Adrenal gland (tissue), 12 donors: ENCODE data around the gene OR4D2. TPM values are rescaled to one million over a fixed set of nuclear protein-coding genes. Genes with fewer than 3 reads are reported as not detected.

ENCODE experiments used
- DNase-seq, 7 donors: peaks; one replicate each; pipeline ENCODE4 v3.0.0-alpha.2; 2019 to 2020
- H3K27ac ChIP-seq, 5 donors: fragments of 200-600 bp; sonication (generic) in 4 of 5; 1 replicate in 3 of 5; 2 replicates in 2 of 5; pipeline versions ENCODE4 v1.5.1 to v1.8.0; 2016 to 2020; ENCODE audit warnings: mild to moderate bottlenecking in 1 of 5
- H3K27me3 ChIP-seq: fragments of 200-600 bp; 2 replicates; pipeline ENCODE4 v1.8.0; 2021
- H3K36me3 ChIP-seq, 2 donors: fragments of 200-600 bp; replicated peaks in 1 of 2; 1 replicate in 1 of 2; 2 replicates in 1 of 2; pipeline versions ENCODE4 v1.5.1 to v1.8.0; 2018 to 2022
- H3K4me1 ChIP-seq, 2 donors: fragments of 200-600 bp; replicated peaks in 1 of 2; 1 replicate in 1 of 2; 2 replicates in 1 of 2; pipeline versions ENCODE4 v1.5.1 to v1.8.0; 2018 to 2021
- H3K4me3 ChIP-seq, 4 donors: fragments of 200-600 bp; sonication (generic) in 3 of 4; one replicate each; pipeline ENCODE4 v1.5.1; 2016 to 2018
- H3K9me3 ChIP-seq, 3 donors: fragments of 200-600 bp; sonication (generic) in 1 of 3; replicated peaks in 1 of 3; 1 replicate in 2 of 3; 2 replicates in 1 of 3; pipeline versions ENCODE4 v1.5.1 to v1.8.0; 2016 to 2021
- POLR2A ChIP-seq, 2 donors: fragments of 450-650 bp; IDR thresholded peaks; one replicate each; pipeline ENCODE4 v1.6.1; 2017; ENCODE audit warnings: antibody characterized with exemption in 2 of 2, mild to moderate bottlenecking in 2 of 2, moderate library complexity in 1 of 2
- WGBS, 4 donors: extraction: QIAGEN DNeasy Blood & Tissue Kit in 2 of 4; methylation state at CpG; one replicate each; pipeline versions ENCODE4 v1.1.5 to v1.1.7; 2013 to 2017; 5-methylcytosine and 5-hydroxymethylcytosine counted together
- intact Hi-C, 2 donors: fragments of 100-400 bp; cut with DNase I; formaldehyde crosslinking; loops; one replicate each; pipeline versions ENCODE4 v1.14.1 to v1.15.0; 2022 to 2023
- polyA plus RNA-seq, 3 donors: library from polyadenylated mRNA; stranded (reverse); fragments of 200-250 nt in 2 of 3; fragments of 350-450 nt in 1 of 3; fragmentation: Illumina TruSeq in 1 of 3; extraction: RNeasy Lipid Tissue Mini Kit (QIAGEN cat#74804) in 1 of 3; gene quantifications; one replicate each; pipeline ENCODE4 v1.2.3, GENCODE V29; 2013 to 2014
- total RNA-seq, 9 donors: library from RNA; depleted of rRNA in 4 of 9; stranded (reverse); fragments of >200 nt in 4 of 9; fragments of 120-200 nt in 1 of 9; fragmentation: NEBNext Ultra II Directional in 1 of 9; extraction: Animal tissue kit (Norgen Biotek cat#: 25700) in 1 of 9; gene quantifications; one replicate each; pipeline versions ENCODE4 v1.1.0 to v1.2.4, GENCODE V29; 2013 to 2023
- TF ChIP-seq, protein P1 (sequence below), 6 experiments: fragments of 450-650 bp in 4 of 6; fragments of 200-600 bp in 2 of 6; sonication (generic) in 1 of 6; IDR thresholded peaks; 1 replicate in 5 of 6; 2 replicates in 1 of 6; pipeline versions ENCODE4 v1.5.1 to v1.8.0; 2016 to 2021; ENCODE audit warnings: antibody characterized with exemption in 6 of 6, mild to moderate bottlenecking in 2 of 6, moderate library complexity in 1 of 6
- donor health status: healthy with polysubstance abuse.
- donor health status: Bipolar disorder and iron deficiency.
- donor health status: DM: yes; HTN: yes; CAD: no.
- donor health status: DM: no; HTN: no; CAD: no.
- donor health status: DM: no; HTN: no; CAD: no.
- donor health status: DM: yes; HTN: yes; CAD: no.

Gene OR4D2
- total and polyA plus RNA-seq, 12 donors, result not detected

DNA sequence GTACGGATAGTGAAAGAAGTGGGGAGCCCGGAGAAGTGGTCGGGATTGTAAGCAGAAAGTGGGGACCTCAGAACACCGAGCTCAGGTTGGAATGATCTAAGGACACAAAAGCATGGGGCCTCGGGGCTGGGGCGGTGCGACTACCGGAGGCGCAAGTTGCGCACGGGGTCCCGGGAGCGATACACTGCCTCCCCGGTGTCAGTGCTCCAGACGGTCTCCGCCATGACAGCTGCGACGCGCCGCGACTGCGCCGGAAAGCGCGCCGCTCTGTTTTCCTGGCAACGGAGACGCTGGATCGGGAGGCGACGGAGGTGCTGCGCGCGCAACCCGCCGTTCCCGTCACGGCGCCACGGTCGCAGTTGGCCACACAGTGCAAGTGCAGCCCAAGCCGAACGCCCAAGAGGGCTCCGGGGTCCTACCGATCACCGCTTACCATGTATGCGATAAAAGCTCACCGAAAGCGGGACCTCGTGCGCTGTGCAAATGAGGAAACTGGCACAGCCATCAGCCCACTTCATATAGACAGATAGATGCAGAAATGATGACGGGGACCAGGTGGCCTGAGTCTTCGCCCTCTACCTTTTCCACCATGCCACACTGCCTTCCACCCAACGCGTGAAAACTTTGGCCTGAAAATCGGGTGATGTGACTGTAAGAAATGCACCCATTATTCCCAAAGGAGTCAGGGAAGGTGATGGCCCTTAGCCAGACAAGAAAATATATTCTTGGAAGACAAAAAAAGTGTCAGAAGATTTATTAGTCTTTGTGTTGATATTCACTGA lies 52.4 kb downstream of the OR4D2 start, which contains the start of gene MKS1:
Gene MKS1, minus strand, starts transcription at position 249 of the 782 bp plus-strand sequence. Its CDS starts 25 bp downstream, at position 224.
- peak; percentile 16 to 65 for TF ChIP-seq POLR2A (IDR thresholded peaks at IDR 0.05)
- TF ChIP-seq, protein P1, sequence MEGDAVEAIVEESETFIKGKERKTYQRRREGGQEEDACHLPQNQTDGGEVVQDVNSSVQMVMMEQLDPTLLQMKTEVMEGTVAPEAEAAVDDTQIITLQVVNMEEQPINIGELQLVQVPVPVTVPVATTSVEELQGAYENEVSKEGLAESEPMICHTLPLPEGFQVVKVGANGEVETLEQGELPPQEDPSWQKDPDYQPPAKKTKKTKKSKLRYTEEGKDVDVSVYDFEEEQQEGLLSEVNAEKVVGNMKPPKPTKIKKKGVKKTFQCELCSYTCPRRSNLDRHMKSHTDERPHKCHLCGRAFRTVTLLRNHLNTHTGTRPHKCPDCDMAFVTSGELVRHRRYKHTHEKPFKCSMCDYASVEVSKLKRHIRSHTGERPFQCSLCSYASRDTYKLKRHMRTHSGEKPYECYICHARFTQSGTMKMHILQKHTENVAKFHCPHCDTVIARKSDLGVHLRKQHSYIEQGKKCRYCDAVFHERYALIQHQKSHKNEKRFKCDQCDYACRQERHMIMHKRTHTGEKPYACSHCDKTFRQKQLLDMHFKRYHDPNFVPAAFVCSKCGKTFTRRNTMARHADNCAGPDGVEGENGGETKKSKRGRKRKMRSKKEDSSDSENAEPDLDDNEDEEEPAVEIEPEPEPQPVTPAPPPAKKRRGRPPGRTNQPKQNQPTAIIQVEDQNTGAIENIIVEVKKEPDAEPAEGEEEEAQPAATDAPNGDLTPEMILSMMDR (IDR thresholded peaks at IDR 0.05), result peak; percentile 52 to 85 (median 74)
- WGBS, 4 donors, result 1 to 9% (median 3%) methylated on average over 19 to 56 of the region's 56 CpGs
- peaks cover 0 to 4% (median 0%) of the 10 kb centered on the region in 3 donors for H3K9me3 ChIP-seq
- no peaks in the 10 kb centered on the region for H3K27me3 ChIP-seq
- DNase-seq, result peak; percentile 94 to 98 (median 95)
- H3K36me3 ChIP-seq, result peaks cover 0 to 9% of the 10 kb centered on the region in 2 donors
- peak within 1 kb of the TSS in 3 of 5 donors; percentile 39 to 76 (median 60) for H3K27ac ChIP-seq
- H3K4me1 ChIP-seq, result peaks cover 0 to 10% of the 10 kb centered on the region in 2 donors
- intact Hi-C loops, result no loop called here
- peak within 1 kb of the TSS; percentile 21 to 81 (median 62) for H3K4me3 ChIP-seq

DNA sequence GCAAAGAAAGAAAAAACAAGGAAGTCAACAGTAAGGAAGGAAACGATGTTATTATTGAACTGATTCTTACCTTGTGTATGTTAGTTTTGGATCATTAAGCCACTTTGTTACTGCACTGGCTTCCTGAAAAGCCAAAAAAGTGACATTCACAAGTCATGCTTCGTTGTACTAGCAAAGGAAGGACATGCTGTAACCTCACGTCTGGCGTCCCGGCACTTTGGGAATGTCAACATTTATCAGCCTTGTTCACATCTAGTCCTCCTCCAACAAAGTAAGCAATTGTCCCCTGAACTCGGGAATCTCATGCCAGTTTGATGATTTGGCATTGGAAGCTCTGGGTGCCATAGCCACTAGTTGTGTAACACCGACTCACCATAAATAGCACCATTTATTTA lies 53.0 kb downstream of the OR4D2 start:
- peak overlapping the region in 1 of 5 donors; percentile 60 for H3K27ac ChIP-seq
- peaks cover 0 to 8% of the 10 kb centered on the region in 2 donors for H3K36me3 ChIP-seq
- TF ChIP-seq, protein P1 (IDR thresholded peaks at IDR 0.05), result no peak
- WGBS, 4 donors, result 39 to 52% (median 46%) methylated on average over 7 of the region's 7 CpGs
- H3K4me3 ChIP-seq, result peak overlapping the region in 1 of 4 donors; percentile 81
- peaks cover 0 to 4% (median 0%) of the 10 kb centered on the region in 3 donors for H3K9me3 ChIP-seq
- no peaks in the 10 kb centered on the region for H3K27me3 ChIP-seq
- peaks cover 0 to 10% of the 10 kb centered on the region in 2 donors for H3K4me1 ChIP-seq
- peak in 2 of 7 donors; percentile 4 to 25 for DNase-seq
- intact Hi-C loops, result no loop called here

Other genes with a start within 250 kb of the OR4D2 start
- gene CUEDC1, start 211.6 kb upstream of the OR4D2 start, total RNA-seq, result 10 to 100 TPM in 8 of 9 donors, 1 to 10 TPM in 1; 9.4 to 47.3 (median 38.0) TPM
- gene CUEDC1, start 211.6 kb upstream of the OR4D2 start, polyA plus RNA-seq, result 10 to 100 TPM; 19.9 to 45.1 (median 40.1) TPM
- gene VEZF1, start 178.7 kb upstream of the OR4D2 start, total RNA-seq, result 100 to 1,000 TPM in 1 of 9 donors, 10 to 100 TPM in 8; 40.8 to 105 (median 72.0) TPM
- 10 to 100 TPM; 14.1 to 58.5 (median 23.1) TPM for gene VEZF1, start 178.7 kb upstream of the OR4D2 start, polyA plus RNA-seq
- 100 to 1,000 TPM; 131 to 236 (median 206) TPM for gene SRSF1, start 159.7 kb upstream of the OR4D2 start, total RNA-seq
- gene SRSF1, start 159.7 kb upstream of the OR4D2 start, polyA plus RNA-seq, result 100 to 1,000 TPM; 105 to 276 (median 137) TPM
- 100 to 1,000 TPM in 1 of 9 donors, 10 to 100 TPM in 8; 18.5 to 207 (median 46.6) TPM for gene DYNLL2, start 83.6 kb upstream of the OR4D2 start, total RNA-seq
- 100 to 1,000 TPM in 1 of 3 donors, 10 to 100 TPM in 2; 19.8 to 194 (median 31.0) TPM for gene DYNLL2, start 83.6 kb upstream of the OR4D2 start, polyA plus RNA-seq
- gene OR4D1, start 18.6 kb upstream of the OR4D2 start, total RNA-seq, result not detected
- gene OR4D1, start 18.6 kb upstream of the OR4D2 start, polyA plus RNA-seq, result under 1 TPM in 1 of 3 donors, not detected in 2; under 0.01 TPM
- gene EPX, start 25.7 kb downstream of the OR4D2 start, total RNA-seq, result not detected
- gene EPX, start 25.7 kb downstream of the OR4D2 start, polyA plus RNA-seq, result not detected
- 10 to 100 TPM in 8 of 9 donors, 1 to 10 TPM in 1; 9.1 to 21.1 (median 14.8) TPM for gene MKS1, start 52.3 kb downstream of the OR4D2 start, total RNA-seq
- gene MKS1, start 52.3 kb downstream of the OR4D2 start, polyA plus RNA-seq, result 10 to 100 TPM; 11.8 to 28.2 (median 20.7) TPM
- under 1 TPM in 1 of 9 donors, not detected in 8; 0.06 TPM for gene LPO, start 71.6 kb downstream of the OR4D2 start, total RNA-seq
- under 1 TPM in 1 of 3 donors, not detected in 2; 0.16 TPM for gene LPO, start 71.6 kb downstream of the OR4D2 start, polyA plus RNA-seq
- gene MPO, start 114.0 kb downstream of the OR4D2 start, total RNA-seq, result 1 to 10 TPM in 1 of 9 donors, under 1 TPM in 6, not detected in 2; 0.19 to 1.4 (median 0.40) TPM
- under 1 TPM in 2 of 3 donors, not detected in 1; 0.13 to 0.24 TPM for gene MPO, start 114.0 kb downstream of the OR4D2 start, polyA plus RNA-seq
- 10 to 100 TPM in 7 of 9 donors, 1 to 10 TPM in 2; 7.1 to 57.8 (median 21.8) TPM for gene TSPOAP1, start 161.8 kb downstream of the OR4D2 start, total RNA-seq
- gene TSPOAP1, start 161.8 kb downstream of the OR4D2 start, polyA plus RNA-seq, result 100 to 1,000 TPM in 1 of 3 donors, 10 to 100 TPM in 1, 1 to 10 TPM in 1; 4.7 to 140 (median 96.6) TPM
- gene SUPT4H1, start 185.2 kb downstream of the OR4D2 start, total RNA-seq, result 100 to 1,000 TPM in 3 of 9 donors, 10 to 100 TPM in 6; 65.5 to 149 (median 96.5) TPM
- gene SUPT4H1, start 185.2 kb downstream of the OR4D2 start, polyA plus RNA-seq, result 100 to 1,000 TPM in 1 of 3 donors, 10 to 100 TPM in 2; 58.6 to 178 (median 60.8) TPM